ENCODE measurements around the gene TFEB.

TFEB gene

GRCh38 chr6:41687501-41688175, 47.8 kb downstream of the TFEB start:
- no peak for DNase-seq

GRCh38 chr6:41685641-41686380, 49.6 kb downstream of the TFEB start:
- no peak for DNase-seq

GRCh38 chr6:41684311-41685180, 50.9 kb downstream of the TFEB start:
- DNase-seq = no peak

GRCh38 chr6:41683523-41684310, 51.7 kb downstream of the TFEB start:
- DNase-seq = peak; percentile 76 to 82

- DNase-seq = no peak
Observed at GRCh38 chr6:41683273-41683522, 52.2 kb downstream of the TFEB start.

- DNase-seq = no peak
Observed at GRCh38 chr6:41682497-41683272, 52.7 kb downstream of the TFEB start.

- peak; percentile 72 to 81 for DNase-seq
Observed at GRCh38 chr6:41682056-41682477, 53.3 kb downstream of the TFEB start.

GRCh38 chr6:41680182-41680965, 55.0 kb downstream of the TFEB start:
- DNase-seq = no peak

- DNase-seq = no peak
Observed at GRCh38 chr6:41679696-41680095, 55.7 kb downstream of the TFEB start.

- no peak for DNase-seq
Observed at GRCh38 chr6:41678511-41679084, 56.8 kb downstream of the TFEB start.

GRCh38 chr6:41677124-41677921, 58.1 kb downstream of the TFEB start:
- DNase-seq = no peak

GRCh38 chr6:41676431-41676830, 59.0 kb downstream of the TFEB start:
- DNase-seq = no peak

- no peak for DNase-seq
Observed at GRCh38 chr6:41675992-41676391, 59.4 kb downstream of the TFEB start.

- DNase-seq = no peak
Observed at GRCh38 chr6:41675176-41675775, 60.1 kb downstream of the TFEB start.

GRCh38 chr6:41674231-41675000, 61.0 kb downstream of the TFEB start:
- no peak for DNase-seq

- DNase-seq = no peak
Observed at GRCh38 chr6:41673704-41674000, 61.8 kb downstream of the TFEB start.

- DNase-seq = no peak
Observed at GRCh38 chr6:41672816-41673703, 62.3 kb downstream of the TFEB start.

GRCh38 chr6:41672016-41672415, 63.4 kb downstream of the TFEB start:
- no peak for DNase-seq

All from Kasumi-1 (cell line).